IPS-20b (cell line): Measurements from ENCODE around the gene LRBA.

Experiments used
- H3K27ac ChIP-seq: one replicate; pipeline ENCODE4 v1.5.1; 2013; ENCODE audit warnings: low read length
- H3K27me3 ChIP-seq: 2 replicates; pipeline ENCODE4 v1.6.1; 2013; ENCODE audit warnings: mild to moderate bottlenecking, low read length, inconsistent platforms; ENCODE audit not compliant: insufficient read depth
- H3K36me3 ChIP-seq: 2 replicates; pipeline ENCODE4 v1.6.1; 2013; ENCODE audit warnings: low read depth, mild to moderate bottlenecking, inconsistent platforms, low read length, moderate library complexity; ENCODE audit not compliant: insufficient read depth
- H3K4me1 ChIP-seq: 2 replicates; pipeline ENCODE4 v1.6.1; 2013; ENCODE audit warnings: mild to moderate bottlenecking, control low read depth, inconsistent platforms, low read length, moderate library complexity; ENCODE audit not compliant: insufficient read depth
- H3K4me3 ChIP-seq: 2 replicates; pipeline ENCODE4 v1.5.1; 2013; ENCODE audit warnings: mild to moderate bottlenecking, low read length, inconsistent platforms
- H3K9ac ChIP-seq: 2 replicates; pipeline ENCODE4 v1.6.1; 2013; ENCODE audit warnings: low read depth, mild to moderate bottlenecking, inconsistent platforms, low read length, moderate library complexity
- H3K9me3 ChIP-seq: 2 replicates; pipeline ENCODE4 v1.6.1; 2013; ENCODE audit warnings: mild to moderate bottlenecking, low read depth, low read length, inconsistent platforms; ENCODE audit not compliant: insufficient read depth

Gene LRBA

DNA sequence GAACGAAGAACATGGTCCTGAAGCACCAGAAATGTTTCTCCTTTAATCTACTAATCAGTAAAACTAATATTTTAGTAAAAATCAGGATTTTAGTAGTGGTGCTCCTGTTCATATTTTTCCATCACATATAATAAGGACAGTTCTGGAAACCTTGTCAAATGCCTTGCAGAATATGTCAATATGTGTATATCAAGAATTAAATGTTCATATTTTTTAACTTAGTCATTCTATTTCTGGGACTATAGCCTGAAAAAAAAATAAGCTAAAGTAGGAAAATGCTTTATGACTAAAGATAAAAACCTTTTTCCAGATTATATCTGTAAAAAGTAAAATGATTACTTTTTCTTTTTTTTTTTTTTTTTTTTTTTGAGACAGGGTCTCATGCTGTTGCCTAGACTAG is 368.1 kb downstream of the LRBA start:
- no peaks in the 10 kb centered on the region for H3K36me3 ChIP-seq
- H3K9me3 ChIP-seq, result no peaks in the 10 kb centered on the region
- no peak overlapping the region for H3K9ac ChIP-seq
- H3K27me3 ChIP-seq, result no peaks in the 10 kb centered on the region
- no peak overlapping the region for H3K4me3 ChIP-seq
- no peak overlapping the region for H3K27ac ChIP-seq
- H3K4me1 ChIP-seq, result no peaks in the 10 kb centered on the region

DNA sequence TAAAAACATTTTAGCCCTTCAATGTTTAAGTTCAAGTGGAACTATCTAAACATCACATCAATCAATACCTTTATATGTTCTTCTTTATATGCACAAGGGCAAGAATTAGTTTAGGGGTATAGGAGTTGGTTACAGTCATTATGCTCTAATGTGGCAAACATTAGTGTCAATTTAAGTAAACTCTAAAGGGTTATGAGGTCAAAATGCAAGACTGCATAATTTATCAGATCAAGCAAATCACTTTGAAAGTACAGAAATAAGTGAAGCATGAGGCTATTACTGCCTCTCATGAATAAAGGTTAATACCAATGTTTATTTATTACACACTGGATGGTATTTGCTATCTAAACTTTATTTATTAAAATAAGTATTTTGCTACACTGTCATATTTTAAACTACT is 373.5 kb downstream of the LRBA start:
- no peaks in the 10 kb centered on the region for H3K27me3 ChIP-seq
- H3K4me1 ChIP-seq, result no peaks in the 10 kb centered on the region
- H3K9ac ChIP-seq, result no peak overlapping the region
- H3K36me3 ChIP-seq, result no peaks in the 10 kb centered on the region
- H3K9me3 ChIP-seq, result no peaks in the 10 kb centered on the region
- H3K4me3 ChIP-seq, result no peak overlapping the region
- H3K27ac ChIP-seq, result no peak overlapping the region

DNA sequence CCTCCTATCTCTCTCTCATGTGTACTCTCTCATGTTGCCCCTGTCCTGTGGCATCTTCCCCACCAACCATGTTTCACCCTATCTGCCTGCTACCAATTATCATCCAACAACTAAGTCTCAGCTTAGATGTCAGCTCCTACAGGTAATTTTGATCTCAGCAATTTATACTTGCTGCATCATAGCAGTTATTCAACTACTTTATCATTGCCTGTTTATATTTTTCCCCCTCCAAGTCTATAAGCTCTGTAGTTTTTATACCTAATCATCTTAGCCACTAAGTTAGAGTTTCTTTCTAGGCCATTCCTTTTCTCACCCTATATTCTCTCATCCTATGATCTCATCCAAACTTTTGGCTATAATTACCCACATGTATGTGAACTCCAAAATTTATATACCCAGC is 382.4 kb downstream of the LRBA start:
- no peaks in the 10 kb centered on the region for H3K9me3 ChIP-seq
- no peak overlapping the region for H3K27ac ChIP-seq
- no peaks in the 10 kb centered on the region for H3K27me3 ChIP-seq
- H3K36me3 ChIP-seq, result no peaks in the 10 kb centered on the region
- no peak overlapping the region for H3K4me3 ChIP-seq
- H3K9ac ChIP-seq, result no peak overlapping the region
- no peaks in the 10 kb centered on the region for H3K4me1 ChIP-seq

DNA sequence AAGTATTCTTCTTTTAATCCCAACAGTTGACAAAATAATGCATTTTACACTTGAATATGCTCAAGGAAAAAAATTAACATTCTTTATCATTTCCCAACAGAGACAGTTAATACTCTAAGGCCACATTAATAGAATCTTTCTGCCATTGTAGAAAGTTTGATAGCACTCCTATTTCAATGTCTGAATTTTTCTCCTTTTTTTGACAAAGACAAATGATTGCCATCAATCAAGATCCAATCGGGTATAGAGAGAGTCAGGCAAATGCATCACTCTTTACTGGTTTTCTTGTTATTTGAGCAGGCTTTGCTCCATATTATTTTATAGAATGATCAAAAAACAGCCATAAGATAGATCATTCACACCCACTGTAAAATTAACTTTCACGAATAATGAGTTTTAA is 387.0 kb downstream of the LRBA start:
- no peak overlapping the region for H3K4me3 ChIP-seq
- no peaks in the 10 kb centered on the region for H3K9me3 ChIP-seq
- peaks cover 6% of the 10 kb centered on the region for H3K4me1 ChIP-seq
- H3K9ac ChIP-seq, result no peak overlapping the region
- no peaks in the 10 kb centered on the region for H3K27me3 ChIP-seq
- no peak overlapping the region for H3K27ac ChIP-seq
- H3K36me3 ChIP-seq, result no peaks in the 10 kb centered on the region

DNA sequence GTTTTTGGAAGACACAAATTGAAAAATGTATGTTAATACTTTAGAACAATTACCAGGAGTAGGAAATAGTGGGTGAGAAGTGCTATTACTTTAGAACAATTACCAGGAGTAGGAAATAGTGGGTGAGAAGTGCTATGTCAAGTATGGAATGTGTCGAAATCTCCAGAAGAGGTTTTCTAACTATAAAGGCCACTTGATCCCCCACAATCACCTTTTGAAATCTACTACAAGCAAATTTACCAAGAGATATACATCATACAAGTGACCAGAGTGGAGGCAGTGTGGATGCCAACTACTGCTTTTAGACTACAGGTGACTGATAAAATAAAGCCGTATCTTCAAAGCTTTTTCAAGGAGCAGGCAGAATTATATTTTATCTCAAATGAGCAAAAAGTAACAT is 390.1 kb downstream of the LRBA start:
- no peaks in the 10 kb centered on the region for H3K36me3 ChIP-seq
- no peak overlapping the region for H3K9ac ChIP-seq
- no peaks in the 10 kb centered on the region for H3K9me3 ChIP-seq
- H3K4me1 ChIP-seq, result peaks cover 6% of the 10 kb centered on the region
- no peaks in the 10 kb centered on the region for H3K27me3 ChIP-seq
- H3K4me3 ChIP-seq, result no peak overlapping the region
- H3K27ac ChIP-seq, result no peak overlapping the region

DNA sequence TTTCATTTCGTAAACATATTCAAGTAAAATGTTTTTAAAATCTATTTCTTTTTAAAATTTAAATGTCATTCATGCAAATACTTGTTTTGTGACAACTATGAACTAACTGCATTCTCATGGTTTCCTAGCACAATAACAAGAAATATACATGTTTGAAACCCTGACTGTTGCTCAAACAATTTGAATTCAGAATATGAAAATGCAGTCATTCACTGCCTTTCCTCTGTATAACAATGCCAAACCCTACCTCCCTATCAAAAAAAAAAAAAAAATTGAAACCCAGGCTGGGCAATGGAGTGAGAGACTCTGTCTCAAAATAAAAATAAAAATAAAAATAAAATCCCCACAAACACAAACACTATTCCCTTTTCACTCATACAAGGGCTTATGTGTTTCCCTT is 391.0 kb downstream of the LRBA start:
- no peak overlapping the region for H3K27ac ChIP-seq
- no peaks in the 10 kb centered on the region for H3K9me3 ChIP-seq
- H3K9ac ChIP-seq, result no peak overlapping the region
- H3K4me1 ChIP-seq, result peaks cover 6% of the 10 kb centered on the region
- no peak overlapping the region for H3K4me3 ChIP-seq
- no peaks in the 10 kb centered on the region for H3K27me3 ChIP-seq
- no peaks in the 10 kb centered on the region for H3K36me3 ChIP-seq

DNA sequence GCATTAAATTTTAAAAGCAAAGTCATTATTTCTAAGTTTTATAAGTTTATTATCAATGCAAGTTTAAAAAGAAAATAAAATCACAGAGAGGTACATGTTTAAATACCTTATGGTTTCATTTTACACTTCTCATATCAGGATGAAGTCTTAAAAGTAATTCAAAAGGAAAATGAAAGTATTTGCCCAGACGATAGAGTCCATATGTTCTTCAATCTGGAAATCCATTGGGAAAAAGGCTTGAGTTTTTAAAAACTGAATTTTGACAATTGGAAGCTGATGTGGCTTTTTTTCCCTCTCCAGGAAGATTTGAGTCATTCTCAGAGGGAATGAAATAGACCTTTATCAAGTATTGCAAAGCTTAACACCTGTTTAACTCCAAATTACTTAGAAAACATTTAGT is 396.0 kb downstream of the LRBA start:
- Histone ChIP-seq H3K27ac (no peak overlapping the region), H3K4me3 (no peak overlapping the region)

DNA sequence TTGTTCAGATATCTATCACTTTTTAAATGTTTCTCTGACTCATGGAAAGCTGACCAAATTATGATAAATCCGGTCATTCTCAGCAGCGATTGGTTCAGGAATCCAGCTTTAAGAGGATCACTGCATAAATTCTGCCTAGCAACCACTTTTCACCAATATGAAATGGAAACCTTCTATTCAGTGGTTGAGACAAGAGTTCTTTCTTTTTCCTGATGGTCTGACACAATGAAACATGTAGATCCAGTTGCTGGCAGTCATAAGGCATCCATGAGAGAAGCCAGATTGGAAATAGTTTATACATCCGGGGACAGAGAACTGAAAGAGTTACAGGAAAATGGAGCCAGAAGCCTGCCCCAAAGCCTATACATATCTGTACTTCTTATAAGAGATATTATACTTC is 406.0 kb downstream of the LRBA start:
- Histone ChIP-seq H3K4me3 (no peak overlapping the region), H3K4me1 (no peaks in the 10 kb centered on the region), H3K9ac (no peak overlapping the region)

More for the DNA sequence above, 396.0 kb downstream of the LRBA start:
- no peaks in the 10 kb centered on the region for H3K27me3 ChIP-seq
- no peak overlapping the region for H3K9ac ChIP-seq
- no peaks in the 10 kb centered on the region for H3K36me3 ChIP-seq
- H3K4me1 ChIP-seq, result no peaks in the 10 kb centered on the region; the same call in 1 of the 2 replicates
- H3K9me3 ChIP-seq, result no peaks in the 10 kb centered on the region

DNA sequence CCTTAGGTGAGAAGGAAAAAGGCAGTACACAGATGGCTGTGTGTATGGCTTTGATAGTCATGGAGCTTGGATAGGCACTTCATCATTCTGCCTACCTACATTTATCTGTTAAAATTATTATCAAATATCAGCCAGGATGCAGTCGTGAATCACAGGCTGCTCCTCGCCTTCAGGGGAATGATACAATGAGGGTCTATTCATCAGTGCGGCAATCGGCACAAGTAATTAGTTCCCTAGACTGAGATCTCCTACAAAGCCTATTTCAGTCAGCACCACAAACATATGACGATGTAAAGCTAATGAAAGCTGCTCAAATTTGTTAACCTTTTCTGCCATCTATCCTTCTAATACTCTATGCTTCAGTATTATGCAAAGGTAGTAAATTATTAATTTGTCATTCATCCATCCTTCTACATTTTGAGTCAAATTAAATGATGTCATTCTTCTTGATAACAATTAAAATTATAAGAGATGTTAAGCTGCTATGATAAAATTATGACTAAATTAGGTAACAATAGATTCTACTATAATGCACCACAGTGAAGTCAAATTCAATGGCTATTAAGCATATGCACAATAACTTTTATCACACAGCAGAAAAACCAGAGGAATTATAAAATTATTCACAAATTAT is 414.2 kb downstream of the LRBA start:
- H3K4me3 ChIP-seq, result no peak overlapping the region
- H3K36me3 ChIP-seq, result peaks cover 8% of the 10 kb centered on the region; the same call in 1 of the 2 replicates
- H3K4me1 ChIP-seq, result no peaks in the 10 kb centered on the region
- H3K27me3 ChIP-seq, result no peaks in the 10 kb centered on the region
- no peak overlapping the region for H3K27ac ChIP-seq
- no peak overlapping the region for H3K9ac ChIP-seq
- no peaks in the 10 kb centered on the region for H3K9me3 ChIP-seq

More for the DNA sequence above, 406.0 kb downstream of the LRBA start:
- no peak overlapping the region for H3K27ac ChIP-seq
- H3K9me3 ChIP-seq, result no peaks in the 10 kb centered on the region
- H3K27me3 ChIP-seq, result no peaks in the 10 kb centered on the region
- no peaks in the 10 kb centered on the region for H3K36me3 ChIP-seq

DNA sequence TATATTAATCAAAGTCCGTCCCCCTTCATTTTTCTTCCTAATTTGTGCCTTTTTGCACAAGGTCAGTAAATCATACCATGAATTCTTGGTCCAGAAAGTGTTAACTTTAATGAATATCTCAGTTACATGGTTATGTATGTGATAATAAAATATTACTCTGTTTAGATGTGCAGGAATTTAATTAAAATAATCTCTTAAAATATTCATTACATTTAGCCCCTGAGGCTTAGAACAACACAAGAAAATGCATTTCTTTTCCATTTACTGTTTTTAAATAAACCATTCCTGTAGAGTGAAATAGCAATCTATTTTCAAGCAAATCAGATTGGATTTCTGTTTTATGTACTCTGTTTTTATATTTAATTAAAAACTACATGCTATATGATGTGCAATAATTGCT is 415.5 kb downstream of the LRBA start:
- Histone ChIP-seq H3K4me3 (no peak overlapping the region), H3K27ac (no peak overlapping the region), H3K9ac (no peak overlapping the region), H3K36me3 (peaks cover 8% of the 10 kb centered on the region; the same call in 1 of the 2 replicates), H3K27me3 (no peaks in the 10 kb centered on the region), H3K9me3 (no peaks in the 10 kb centered on the region), H3K4me1 (no peaks in the 10 kb centered on the region)

DNA sequence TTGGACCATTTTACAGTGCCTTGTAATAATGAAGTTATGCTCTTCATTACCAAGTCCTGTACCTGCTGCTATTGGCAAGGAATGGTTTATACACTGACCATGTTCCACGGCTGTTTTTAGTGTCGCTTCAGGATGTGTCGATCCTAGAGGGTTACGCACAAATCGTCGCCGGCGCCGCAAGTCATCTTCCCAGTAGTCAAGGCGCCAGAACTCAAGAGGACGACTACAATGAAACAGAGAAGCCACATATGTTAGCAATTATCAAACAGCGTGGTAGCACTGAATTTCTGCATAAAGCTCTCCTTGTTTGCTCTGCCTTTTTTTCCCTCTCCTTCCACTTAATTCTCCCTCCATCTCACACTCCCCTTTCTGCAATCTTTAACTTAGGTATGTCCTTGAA is 416.2 kb downstream of the LRBA start:
- H3K9ac ChIP-seq, result no peak overlapping the region
- H3K27me3 ChIP-seq, result no peaks in the 10 kb centered on the region
- H3K9me3 ChIP-seq, result no peaks in the 10 kb centered on the region
- no peak overlapping the region for H3K27ac ChIP-seq
- no peaks in the 10 kb centered on the region for H3K4me1 ChIP-seq
- no peak overlapping the region for H3K4me3 ChIP-seq
- H3K36me3 ChIP-seq, result peaks cover 8% of the 10 kb centered on the region; the same call in 1 of the 2 replicates

DNA sequence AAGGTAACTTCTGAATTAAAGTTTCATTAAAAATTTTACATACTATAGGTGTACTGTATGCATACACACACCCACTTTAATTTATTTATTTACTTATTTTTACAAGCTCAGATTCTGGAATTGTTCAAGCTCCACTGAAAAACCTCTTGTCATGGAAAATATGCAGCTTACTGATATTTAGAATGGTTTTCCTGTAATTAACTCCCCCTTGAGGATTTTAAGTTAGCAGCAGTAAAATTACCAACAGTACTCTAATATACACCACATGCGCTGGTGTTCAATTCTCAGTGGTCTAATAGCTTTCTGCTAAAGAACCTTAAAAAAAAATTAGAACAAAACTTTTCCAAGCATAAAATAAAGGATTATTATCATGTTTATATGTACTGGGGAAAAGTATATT is 421.1 kb downstream of the LRBA start:
- Histone ChIP-seq H3K27ac (no peak overlapping the region), H3K9me3 (no peaks in the 10 kb centered on the region), H3K36me3 (peaks cover 11% of the 10 kb centered on the region; the same call in 1 of the 2 replicates), H3K9ac (no peak overlapping the region), H3K27me3 (no peaks in the 10 kb centered on the region), H3K4me3 (no peak overlapping the region), H3K4me1 (peaks cover 11% of the 10 kb centered on the region)
